ENCODE results near the gene DRC3.

Gene DRC3

GRCh38 chr17:17987901-17988300, 15.2 kb downstream of the DRC3 start:
- no peak overlapping the region for H2BK5ac ChIP-seq (ENCODE audit: low read length)
- no peaks in the 10 kb centered on the region for H3K9me3 ChIP-seq (replicated peaks in 1 of 2; ENCODE audit: control insufficient read depth in 2 of 2, insufficient read depth in 1 of 2, low read depth in 1 of 2, low read length in 2 of 2)
- no peak overlapping the region for H2BK120ac ChIP-seq (ENCODE audit: low read depth, low read length)
- H2AFZ ChIP-seq (ENCODE audit: low read length), result no peak overlapping the region
- no peak overlapping the region for H3K27ac ChIP-seq (replicated peaks; ENCODE audit: low read length)
- H3K4me1 ChIP-seq (ENCODE audit: control insufficient read depth in 2 of 2, insufficient read depth in 1 of 2, low read depth in 1 of 2, low read length in 2 of 2), result peaks cover 0 to 2% of the 10 kb centered on the region in 2 donors
- H2AK5ac ChIP-seq (ENCODE audit: low read depth, low read length), result no peak overlapping the region
- H3K23ac ChIP-seq (ENCODE audit: low read depth, low read length, poor library complexity), result no peak overlapping the region
- no peak overlapping the region for H4K8ac ChIP-seq (ENCODE audit: low read depth, low read length)
- H2BK12ac ChIP-seq (ENCODE audit: low read length), result no peak overlapping the region
- no peak for DNase-seq (ENCODE audit: low spot score)
- H3K18ac ChIP-seq (ENCODE audit: low read length), result no peak overlapping the region
- H3K14ac ChIP-seq (ENCODE audit: low read length), result no peak overlapping the region
- no peaks in the 10 kb centered on the region for H3K36me3 ChIP-seq (replicated peaks in 1 of 2; ENCODE audit: control insufficient read depth in 2 of 2, insufficient read depth in 2 of 2, low read length in 2 of 2)
- peaks cover 0 to 12% (median 0%) of the 10 kb centered on the region in 3 experiments for H3K27me3 ChIP-seq (ENCODE audit: control insufficient read depth in 3 of 3, insufficient read depth in 3 of 3, low read depth in 1 of 3, low read length in 3 of 3)
- H3K79me1 ChIP-seq (ENCODE audit: low read depth, low read length), result no peaks in the 10 kb centered on the region
- no peak overlapping the region for H3K4me2 ChIP-seq (ENCODE audit: insufficient read depth, low read length, poor library complexity, severe bottlenecking)
- H2BK15ac ChIP-seq (ENCODE audit: low read length), result no peak overlapping the region
- H3K9ac ChIP-seq (ENCODE audit: low read depth, low read length, poor library complexity), result no peak overlapping the region
- no peak overlapping the region for H4K91ac ChIP-seq (ENCODE audit: low read depth, low read length, poor library complexity)
- WGBS, 2 donors (ENCODE audit: extremely low coverage in 2 of 2, insufficient read length in 2 of 2, insufficient replicate concordance in 1 of 2), result no CpG with 5 or more reads among the region's 14 CpGs
- no peak overlapping the region for H3K4ac ChIP-seq (ENCODE audit: low read length)
- no peak overlapping the region for H3K4me3 ChIP-seq (ENCODE audit: low read length in 2 of 2)

- no peaks in the 10 kb centered on the region for H3K36me3 ChIP-seq (replicated peaks in 1 of 2; ENCODE audit: control insufficient read depth in 2 of 2, insufficient read depth in 2 of 2, low read length in 2 of 2)
- H3K9ac ChIP-seq (ENCODE audit: low read depth, low read length, poor library complexity), result peak overlapping the region; percentile 33
- H2BK12ac ChIP-seq (ENCODE audit: low read length), result no peak overlapping the region
- H4K8ac ChIP-seq (ENCODE audit: low read depth, low read length), result peak overlapping the region; percentile 45
- H2AK5ac ChIP-seq (ENCODE audit: low read depth, low read length), result peak overlapping the region; percentile 56
- no peak overlapping the region for H3K14ac ChIP-seq (ENCODE audit: low read length)
- no peak overlapping the region for H3K4me3 ChIP-seq (ENCODE audit: low read length in 2 of 2)
- H2BK15ac ChIP-seq (ENCODE audit: low read length), result no peak overlapping the region
- no peak overlapping the region for H3K4me2 ChIP-seq (ENCODE audit: insufficient read depth, low read length, poor library complexity, severe bottlenecking)
- WGBS, 2 donors (ENCODE audit: extremely low coverage in 2 of 2, insufficient read length in 2 of 2, insufficient replicate concordance in 1 of 2), result no CpG with 5 or more reads among the region's 7 CpGs
- H3K79me1 ChIP-seq (ENCODE audit: low read depth, low read length), result no peaks in the 10 kb centered on the region
- no peak overlapping the region for H4K91ac ChIP-seq (ENCODE audit: low read depth, low read length, poor library complexity)
- H3K9me3 ChIP-seq (replicated peaks in 1 of 2; ENCODE audit: control insufficient read depth in 2 of 2, insufficient read depth in 1 of 2, low read depth in 1 of 2, low read length in 2 of 2), result no peaks in the 10 kb centered on the region
- H2BK120ac ChIP-seq (ENCODE audit: low read depth, low read length), result peak overlapping the region; percentile 35
- peaks cover 0 to 12% (median 0%) of the 10 kb centered on the region in 3 experiments for H3K27me3 ChIP-seq (ENCODE audit: control insufficient read depth in 3 of 3, insufficient read depth in 3 of 3, low read depth in 1 of 3, low read length in 3 of 3)
- H3K27ac ChIP-seq (replicated peaks; ENCODE audit: low read length), result no peak overlapping the region
- H3K4me1 ChIP-seq (ENCODE audit: control insufficient read depth in 2 of 2, insufficient read depth in 1 of 2, low read depth in 1 of 2, low read length in 2 of 2), result peaks cover 0 to 2% of the 10 kb centered on the region in 2 donors
- H2BK5ac ChIP-seq (ENCODE audit: low read length), result no peak overlapping the region
- H3K4ac ChIP-seq (ENCODE audit: low read length), result no peak overlapping the region
- H3K18ac ChIP-seq (ENCODE audit: low read length), result peak overlapping the region; percentile 70
- no peak overlapping the region for H3K23ac ChIP-seq (ENCODE audit: low read depth, low read length, poor library complexity)
- H2AFZ ChIP-seq (ENCODE audit: low read length), result no peak overlapping the region
- no peak for DNase-seq (ENCODE audit: low spot score)
Measured at GRCh38 chr17:17988427-17988945, 15.8 kb downstream of the DRC3 start.

GRCh38 chr17:17989081-17989480, 16.4 kb downstream of the DRC3 start:
- H2BK5ac ChIP-seq (ENCODE audit: low read length), result peak overlapping the region; percentile 21

GRCh38 chr17:17989618-17990017, 17.0 kb downstream of the DRC3 start:
- WGBS, 2 donors (ENCODE audit: extremely low coverage in 2 of 2, insufficient read length in 2 of 2, insufficient replicate concordance in 1 of 2), result no CpG with 5 or more reads among the region's 10 CpGs
- H3K18ac ChIP-seq (ENCODE audit: low read length), result no peak overlapping the region
- no peak overlapping the region for H3K27ac ChIP-seq (replicated peaks; ENCODE audit: low read length)
- H3K4ac ChIP-seq (ENCODE audit: low read length), result no peak overlapping the region
- DNase-seq (ENCODE audit: low spot score), result no peak
- no peak overlapping the region for H2BK120ac ChIP-seq (ENCODE audit: low read depth, low read length)
- no peak overlapping the region for H4K91ac ChIP-seq (ENCODE audit: low read depth, low read length, poor library complexity)
- H3K14ac ChIP-seq (ENCODE audit: low read length), result no peak overlapping the region
- peaks cover 3 to 5% of the 10 kb centered on the region in 2 donors for H3K4me1 ChIP-seq (ENCODE audit: control insufficient read depth in 2 of 2, insufficient read depth in 1 of 2, low read depth in 1 of 2, low read length in 2 of 2)
- no peak overlapping the region for H2BK15ac ChIP-seq (ENCODE audit: low read length)
- H2AFZ ChIP-seq (ENCODE audit: low read length), result no peak overlapping the region
- H3K36me3 ChIP-seq (replicated peaks in 1 of 2; ENCODE audit: control insufficient read depth in 2 of 2, insufficient read depth in 2 of 2, low read length in 2 of 2), result no peaks in the 10 kb centered on the region
- no peak overlapping the region for H4K8ac ChIP-seq (ENCODE audit: low read depth, low read length)
- no peak overlapping the region for H3K4me2 ChIP-seq (ENCODE audit: insufficient read depth, low read length, poor library complexity, severe bottlenecking)
- no peak overlapping the region for H2BK12ac ChIP-seq (ENCODE audit: low read length)
- H3K9ac ChIP-seq (ENCODE audit: low read depth, low read length, poor library complexity), result no peak overlapping the region
- H3K27me3 ChIP-seq (ENCODE audit: control insufficient read depth in 3 of 3, insufficient read depth in 3 of 3, low read depth in 1 of 3, low read length in 3 of 3), result peaks cover 0 to 11% (median 0%) of the 10 kb centered on the region in 3 experiments
- H2AK5ac ChIP-seq (ENCODE audit: low read depth, low read length), result no peak overlapping the region
- no peak overlapping the region for H3K4me3 ChIP-seq (ENCODE audit: low read length in 2 of 2)
- H3K23ac ChIP-seq (ENCODE audit: low read depth, low read length, poor library complexity), result no peak overlapping the region
- no peaks in the 10 kb centered on the region for H3K79me1 ChIP-seq (ENCODE audit: low read depth, low read length)
- H2BK5ac ChIP-seq (ENCODE audit: low read length), result peak overlapping the region; percentile 21
- H3K9me3 ChIP-seq (replicated peaks in 1 of 2; ENCODE audit: control insufficient read depth in 2 of 2, insufficient read depth in 1 of 2, low read depth in 1 of 2, low read length in 2 of 2), result no peaks in the 10 kb centered on the region

More at GRCh38 chr17:17989081-17989480, 16.4 kb downstream of the DRC3 start:
- H3K79me1 ChIP-seq (ENCODE audit: low read depth, low read length), result no peaks in the 10 kb centered on the region
- peak overlapping the region; percentile 35 for H2BK120ac ChIP-seq (ENCODE audit: low read depth, low read length)
- H3K14ac ChIP-seq (ENCODE audit: low read length), result no peak overlapping the region
- no peak overlapping the region for H3K9ac ChIP-seq (ENCODE audit: low read depth, low read length, poor library complexity)
- H2AK5ac ChIP-seq (ENCODE audit: low read depth, low read length), result no peak overlapping the region
- H4K8ac ChIP-seq (ENCODE audit: low read depth, low read length), result no peak overlapping the region
- DNase-seq (ENCODE audit: low spot score), result no peak
- no peak overlapping the region for H2BK12ac ChIP-seq (ENCODE audit: low read length)
- no peak overlapping the region for H4K91ac ChIP-seq (ENCODE audit: low read depth, low read length, poor library complexity)
- no peak overlapping the region for H3K27ac ChIP-seq (replicated peaks; ENCODE audit: low read length)
- H3K23ac ChIP-seq (ENCODE audit: low read depth, low read length, poor library complexity), result no peak overlapping the region
- H3K36me3 ChIP-seq (replicated peaks in 1 of 2; ENCODE audit: control insufficient read depth in 2 of 2, insufficient read depth in 2 of 2, low read length in 2 of 2), result no peaks in the 10 kb centered on the region
- H3K4ac ChIP-seq (ENCODE audit: low read length), result no peak overlapping the region
- H3K4me1 ChIP-seq (ENCODE audit: control insufficient read depth in 2 of 2, insufficient read depth in 1 of 2, low read depth in 1 of 2, low read length in 2 of 2), result peaks cover 0 to 2% of the 10 kb centered on the region in 2 donors
- no peak overlapping the region for H3K4me2 ChIP-seq (ENCODE audit: insufficient read depth, low read length, poor library complexity, severe bottlenecking)
- WGBS, 2 donors (ENCODE audit: extremely low coverage in 2 of 2, insufficient read length in 2 of 2, insufficient replicate concordance in 1 of 2), result no CpG with 5 or more reads among the region's 9 CpGs
- no peak overlapping the region for H2AFZ ChIP-seq (ENCODE audit: low read length)
- H3K27me3 ChIP-seq (ENCODE audit: control insufficient read depth in 3 of 3, insufficient read depth in 3 of 3, low read depth in 1 of 3, low read length in 3 of 3), result peaks cover 0 to 12% (median 0%) of the 10 kb centered on the region in 3 experiments
- H3K4me3 ChIP-seq (ENCODE audit: low read length in 2 of 2), result no peak overlapping the region
- no peaks in the 10 kb centered on the region for H3K9me3 ChIP-seq (replicated peaks in 1 of 2; ENCODE audit: control insufficient read depth in 2 of 2, insufficient read depth in 1 of 2, low read depth in 1 of 2, low read length in 2 of 2)
- peak overlapping the region; percentile 70 for H3K18ac ChIP-seq (ENCODE audit: low read length)
- H2BK15ac ChIP-seq (ENCODE audit: low read length), result no peak overlapping the region

All from neuronal stem cell (in vitro differentiated cells).